Fibroblast of villous mesenchyme (primary cell): ENCODE results near the gene MTOR. TPM values are rescaled to one million over a fixed set of nuclear protein-coding genes. Genes with fewer than 3 reads are reported as not detected.
"Not testable (repeated sequence)": the region's sequence is repeated elsewhere in the genome, so short reads cannot be mapped to it uniquely, and the experiment has no call there.

ENCODE experiments used
- DNase-seq: peaks from one replicate; pipeline ENCODE4 v3.0.0-alpha.2; 2010; ENCODE audit warnings: low read depth
- H3K4me3 ChIP-seq: 2 replicates; pipeline ENCODE4 v1.5.1; 2011; ENCODE audit warnings: low read depth, mild to moderate bottlenecking, low read length
- CTCF ChIP-seq: IDR thresholded peaks from 2 replicates; pipeline ENCODE4 v1.5.1; 2012; ENCODE audit warnings: low read depth, mild to moderate bottlenecking, low read length; ENCODE audit not compliant: insufficient read depth
- total RNA-seq: library from RNA; depleted of rRNA; stranded (reverse); fragments of >200 nt; gene quantifications from 2 replicates; pipeline ENCODE4 v1.2.3, GENCODE V29; 2012

The MTOR gene
- total RNA-seq, 1 donor = 47.5 TPM

GRCh38 chr1:11182884-11183283, 79.5 kb downstream of the MTOR start:
- no peak for DNase-seq
- TF ChIP-seq CTCF = no peak
- H3K4me3 ChIP-seq = no peak overlapping the region

GRCh38 chr1:11180342-11180744, 82.0 kb downstream of the MTOR start:
- DNase-seq = peak; percentile 60
- no peak overlapping the region for H3K4me3 ChIP-seq
- no peak for TF ChIP-seq CTCF

GRCh38 chr1:11179749-11180148, 82.6 kb downstream of the MTOR start:
- DNase-seq = peak; percentile 15
- H3K4me3 ChIP-seq = not testable (repeated sequence)

- DNase-seq = no peak
- no peak overlapping the region for H3K4me3 ChIP-seq
- no peak for TF ChIP-seq CTCF
These were observed 83.2 kb downstream of the MTOR start for GRCh38 chr1:11179125-11179524.

GRCh38 chr1:11178021-11179015, 84.0 kb downstream of the MTOR start:
- no peak overlapping the region for H3K4me3 ChIP-seq
- peak; percentile 5 for DNase-seq
- no peak for TF ChIP-seq CTCF

GRCh38 chr1:11176081-11176706, 86.2 kb downstream of the MTOR start:
- TF ChIP-seq CTCF = no peak
- DNase-seq = peak; percentile 39
- no peak overlapping the region for H3K4me3 ChIP-seq

GRCh38 chr1:11175461-11175860, 86.9 kb downstream of the MTOR start:
- no peak for TF ChIP-seq CTCF
- DNase-seq = no peak
- H3K4me3 ChIP-seq = no peak overlapping the region
